ENCODE measurements around the gene DBNL. TPM values are rescaled to one million over a fixed set of nuclear protein-coding genes. Genes with fewer than 3 reads are reported as not detected.
"Not testable (repeated sequence)": the region's sequence is repeated elsewhere in the genome, so short reads cannot be mapped to it uniquely, and the experiment has no call there.

The DBNL gene
- total RNA-seq (2021) (64.5 and 74.4 TPM in 2 replicates), Bru-seq, nascent RNA (percentile 77 among the genes with signal in this experiment), BruChase-seq, experiment 1, labeled RNA remaining after a 2-hour chase (percentile 81 among the genes with signal in this experiment), BruChase-seq, experiment 2, labeled RNA remaining after a 6-hour chase (percentile 78 among the genes with signal in this experiment)
- long read RNA-seq, transcript DBNL-210 (13 exons, 1,808 nt) = major isoform, 116 of 219 reads
- long read RNA-seq, transcript DBNL-220 (13 exons, 2,117 nt) = minor isoform, 46 of 219 reads
- long read RNA-seq, partial matches to known transcripts = 7 of 219 reads
- long read RNA-seq, other reads (novel, unspliced or antisense) = 43 of 219 reads

DNA sequence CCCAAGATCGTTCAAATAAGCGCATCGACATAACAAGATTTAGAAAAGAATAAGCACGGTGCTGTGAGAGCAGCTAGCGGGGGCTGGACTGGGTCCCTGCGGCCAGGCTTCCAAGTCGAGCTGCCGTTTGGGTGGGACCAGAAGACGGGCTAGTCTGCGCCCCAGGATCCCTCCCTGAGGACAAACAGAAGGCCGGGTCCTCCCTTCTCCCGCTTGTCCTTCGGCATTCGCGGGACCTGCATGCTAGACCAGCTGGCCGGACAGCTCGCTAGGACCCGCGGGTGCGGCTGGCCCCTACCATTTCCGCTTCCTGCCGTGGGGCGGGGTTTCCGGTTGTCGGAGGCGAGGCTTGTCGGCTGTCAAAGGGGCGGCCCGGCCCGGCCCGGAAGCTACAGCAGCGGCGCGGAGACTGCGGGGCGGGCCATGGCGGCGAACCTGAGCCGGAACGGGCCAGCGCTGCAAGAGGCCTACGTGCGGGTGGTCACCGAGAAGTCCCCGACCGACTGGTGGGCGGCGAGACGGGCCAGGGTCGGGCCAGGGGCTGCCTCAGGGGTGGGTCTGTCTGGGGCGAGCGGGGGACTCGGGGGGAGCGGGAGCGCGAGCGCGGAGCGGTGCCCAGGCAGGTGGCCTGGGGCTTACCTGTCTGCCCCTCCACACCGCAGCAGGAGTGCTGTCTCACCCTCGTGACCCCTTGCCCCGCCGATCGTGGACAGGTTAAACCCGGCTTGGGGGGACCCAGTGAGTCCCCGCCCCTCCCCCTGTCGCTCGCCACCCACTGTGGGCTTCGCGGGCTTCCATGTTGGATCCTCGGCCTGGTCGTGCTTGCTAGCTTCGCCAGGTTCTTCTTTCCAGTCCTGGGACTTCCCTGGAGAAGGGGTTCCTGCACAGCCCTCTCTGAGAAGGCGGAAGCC, at the start of gene DBNL:
Gene DBNL (plus strand): TSS at position 388 of the 911 bp plus-strand sequence. CDS start 36 bp downstream, at position 424.
- Histone ChIP-seq H3K4me3 (ENCODE audit: low read depth, low read length, poor library complexity, severe bottlenecking) (peak within 1 kb of the TSS; percentile 90), H3K9me3 (ENCODE audit: low read depth, low read length, poor library complexity, severe bottlenecking) (no peaks in the 10 kb centered on the region), H3K36me3 (ENCODE audit: insufficient read depth, low read length, poor library complexity, severe bottlenecking) (peaks cover 8% of the 10 kb centered on the region), H3K4me1 (ENCODE audit: insufficient read depth, low read length, poor library complexity, severe bottlenecking) (peaks cover 8% of the 10 kb centered on the region), H3K27me3 (replicated peaks; ENCODE audit: insufficient read depth, low read depth, low read length, poor library complexity) (no peaks in the 10 kb centered on the region), H3K27ac (ENCODE audit: low read depth, low read length, poor library complexity, severe bottlenecking) (peak within 1 kb of the TSS; percentile 79)
- ChIA-PET CTCF (no interaction called here), POLR2A (ENCODE audit: low non-redundant PET) (no interaction called here)
- peak; percentile 91 for DNase-seq (ENCODE audit: low spot score)
- no peak for TF ChIP-seq EZH2 (IDR thresholded peaks at IDR 0.05; ENCODE audit: borderline replicate concordance, low read depth, low read length, poor library complexity, severe bottlenecking)
- TF ChIP-seq, protein P1, sequence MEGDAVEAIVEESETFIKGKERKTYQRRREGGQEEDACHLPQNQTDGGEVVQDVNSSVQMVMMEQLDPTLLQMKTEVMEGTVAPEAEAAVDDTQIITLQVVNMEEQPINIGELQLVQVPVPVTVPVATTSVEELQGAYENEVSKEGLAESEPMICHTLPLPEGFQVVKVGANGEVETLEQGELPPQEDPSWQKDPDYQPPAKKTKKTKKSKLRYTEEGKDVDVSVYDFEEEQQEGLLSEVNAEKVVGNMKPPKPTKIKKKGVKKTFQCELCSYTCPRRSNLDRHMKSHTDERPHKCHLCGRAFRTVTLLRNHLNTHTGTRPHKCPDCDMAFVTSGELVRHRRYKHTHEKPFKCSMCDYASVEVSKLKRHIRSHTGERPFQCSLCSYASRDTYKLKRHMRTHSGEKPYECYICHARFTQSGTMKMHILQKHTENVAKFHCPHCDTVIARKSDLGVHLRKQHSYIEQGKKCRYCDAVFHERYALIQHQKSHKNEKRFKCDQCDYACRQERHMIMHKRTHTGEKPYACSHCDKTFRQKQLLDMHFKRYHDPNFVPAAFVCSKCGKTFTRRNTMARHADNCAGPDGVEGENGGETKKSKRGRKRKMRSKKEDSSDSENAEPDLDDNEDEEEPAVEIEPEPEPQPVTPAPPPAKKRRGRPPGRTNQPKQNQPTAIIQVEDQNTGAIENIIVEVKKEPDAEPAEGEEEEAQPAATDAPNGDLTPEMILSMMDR (conservative IDR thresholded peaks at IDR 0.05; ENCODE audit: low read depth, low read length) = no peak
- intact Hi-C loops (cut with micrococcal nuclease; ENCODE audit: unreplicated experiment) = no loop called here
- BruUV-seq (replicated peaks) = no TSS peak

DNA sequence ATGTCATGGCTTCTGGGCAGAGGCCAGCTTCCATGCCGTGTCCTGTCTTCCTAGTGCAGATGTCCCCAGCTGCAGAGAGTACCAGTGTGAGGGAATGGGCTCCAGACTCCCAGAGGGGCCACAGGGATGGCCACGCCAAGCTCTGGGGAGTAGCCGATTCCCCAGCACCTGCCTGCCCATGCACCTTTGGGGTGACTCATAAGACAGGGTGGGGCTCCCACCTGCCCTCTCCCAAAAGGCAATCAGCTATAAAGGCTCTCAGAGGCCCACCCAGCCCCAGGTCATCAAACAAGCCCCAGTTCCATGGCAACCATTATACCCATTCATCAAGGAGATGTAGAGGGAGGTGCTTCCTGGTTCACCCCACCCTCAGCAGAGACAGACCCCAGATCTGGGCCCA, 47.0 kb upstream of the DBNL start, which contains the start of gene SPDYE1:
Gene SPDYE1 (plus strand): TSS at position 366 of the 400 bp plus-strand sequence. CDS start 2,053 bp downstream, outside the sequence.
- BruUV-seq (replicated peaks); intact Hi-C loops (cut with micrococcal nuclease; ENCODE audit: unreplicated experiment); H3K9me3 ChIP-seq (ENCODE audit: low read depth, low read length, poor library complexity, severe bottlenecking); H3K4me1 ChIP-seq (ENCODE audit: insufficient read depth, low read length, poor library complexity, severe bottlenecking); H3K27ac ChIP-seq (ENCODE audit: low read depth, low read length, poor library complexity, severe bottlenecking); CTCF ChIA-PET; H3K27me3 ChIP-seq (replicated peaks; ENCODE audit: insufficient read depth, low read depth, low read length, poor library complexity); POLR2A ChIA-PET (ENCODE audit: low non-redundant PET); DNase-seq (ENCODE audit: low spot score); H3K4me3 ChIP-seq (ENCODE audit: low read depth, low read length, poor library complexity, severe bottlenecking); H3K36me3 ChIP-seq (ENCODE audit: insufficient read depth, low read length, poor library complexity, severe bottlenecking): not testable (repeated sequence)

DNA sequence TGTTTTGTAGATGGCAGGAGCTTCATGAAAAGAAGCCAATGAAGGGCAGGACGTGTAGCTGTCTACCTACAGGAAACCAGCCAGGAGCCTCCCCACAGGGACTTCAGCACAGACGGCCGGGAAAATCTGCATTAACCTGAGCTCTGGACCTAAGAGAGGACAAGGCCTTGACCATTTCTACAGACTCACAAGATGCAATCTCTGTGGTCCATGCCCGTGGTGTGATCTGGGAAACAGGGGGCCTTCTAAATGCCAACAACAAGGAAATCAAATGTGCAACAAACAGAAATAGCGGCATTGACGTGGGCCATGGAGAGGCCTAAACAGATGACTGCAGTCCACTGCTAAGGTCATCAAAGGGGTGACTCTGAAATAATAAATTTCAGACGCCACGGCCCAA, 32.4 kb upstream of the DBNL start:
- H3K9me3 ChIP-seq (ENCODE audit: low read depth, low read length, poor library complexity, severe bottlenecking); DNase-seq (ENCODE audit: low spot score); H3K27me3 ChIP-seq (replicated peaks; ENCODE audit: insufficient read depth, low read depth, low read length, poor library complexity); H3K27ac ChIP-seq (ENCODE audit: low read depth, low read length, poor library complexity, severe bottlenecking); H3K36me3 ChIP-seq (ENCODE audit: insufficient read depth, low read length, poor library complexity, severe bottlenecking); H3K4me1 ChIP-seq (ENCODE audit: insufficient read depth, low read length, poor library complexity, severe bottlenecking); CTCF ChIA-PET; intact Hi-C loops (cut with micrococcal nuclease; ENCODE audit: unreplicated experiment); H3K4me3 ChIP-seq (ENCODE audit: low read depth, low read length, poor library complexity, severe bottlenecking); POLR2A ChIA-PET (ENCODE audit: low non-redundant PET): not testable (repeated sequence)
- BruUV-seq (replicated peaks) = TSS peak; percentile 0

DNA sequence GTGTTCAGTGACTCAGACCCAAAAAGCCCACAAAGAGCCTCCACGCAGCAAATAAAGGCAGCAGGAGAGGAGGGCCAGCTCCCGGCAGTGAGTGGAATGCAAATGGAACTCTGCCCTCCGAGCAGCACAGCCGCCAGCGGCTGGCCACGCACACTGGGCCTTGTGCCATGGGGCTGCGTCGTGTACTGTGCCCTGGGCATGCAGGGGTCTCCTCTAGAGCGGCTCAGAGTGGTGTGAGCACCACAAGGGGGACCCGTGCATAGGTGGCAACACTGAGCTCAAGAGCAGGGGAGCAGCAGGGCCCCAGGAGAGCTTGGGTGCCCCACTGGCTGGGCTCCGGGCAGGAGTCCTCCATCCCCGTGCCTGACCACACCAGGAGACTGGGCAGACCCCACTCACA, 29.4 kb upstream of the DBNL start:
- H3K36me3 ChIP-seq (ENCODE audit: insufficient read depth, low read length, poor library complexity, severe bottlenecking); DNase-seq (ENCODE audit: low spot score); BruUV-seq (replicated peaks); POLR2A ChIA-PET (ENCODE audit: low non-redundant PET); intact Hi-C loops (cut with micrococcal nuclease; ENCODE audit: unreplicated experiment); H3K27ac ChIP-seq (ENCODE audit: low read depth, low read length, poor library complexity, severe bottlenecking); H3K4me3 ChIP-seq (ENCODE audit: low read depth, low read length, poor library complexity, severe bottlenecking); H3K9me3 ChIP-seq (ENCODE audit: low read depth, low read length, poor library complexity, severe bottlenecking); H3K4me1 ChIP-seq (ENCODE audit: insufficient read depth, low read length, poor library complexity, severe bottlenecking); CTCF ChIA-PET; H3K27me3 ChIP-seq (replicated peaks; ENCODE audit: insufficient read depth, low read depth, low read length, poor library complexity): not testable (repeated sequence)

All from A673 (cell line).